T-helper 2 cell treated with Interferon-gamma antibody and Interleukin-4, amounts not matched to agents 5 μg/mL and 100 μg/mL, for 36 hours (primary cell): ENCODE measurements around the gene CDC45.

Experiments used
- DNase-seq: peaks from one replicate; pipeline ENCODE4 v3.0.0; 2021; ENCODE audit warnings: low spot score
- H3K27ac Mint-ChIP-seq: one replicate; pipeline ENCODE4 v1.8.0; 2021; ENCODE audit warnings: mild to moderate bottlenecking, mixed read lengths
- H3K27me3 Mint-ChIP-seq: one replicate; pipeline ENCODE4 v1.8.0; 2021; ENCODE audit warnings: low read depth, mixed read lengths
- H3K36me3 Mint-ChIP-seq: one replicate; pipeline ENCODE4 v1.8.0; 2021; ENCODE audit warnings: low read depth, mixed read lengths
- H3K4me1 Mint-ChIP-seq: one replicate; pipeline ENCODE4 v1.8.0; 2021; ENCODE audit warnings: low read depth, mixed read lengths
- H3K4me3 Mint-ChIP-seq: one replicate; pipeline ENCODE4 v1.8.0; 2022; ENCODE audit warnings: mild to moderate bottlenecking, moderate library complexity, mixed read lengths
- H3K9me3 Mint-ChIP-seq: one replicate; pipeline ENCODE4 v1.8.0; 2021; ENCODE audit warnings: mixed read lengths

Gene CDC45

GRCh38 chr22:19455033-19455432 lies 24.7 kb upstream of the CDC45 start:
- Mint-ChIP-seq H3K9me3 (no peaks in the 10 kb centered on the region), H3K4me1 (no peaks in the 10 kb centered on the region), H3K27me3 (no peaks in the 10 kb centered on the region), H3K4me3 (no peak overlapping the region), H3K36me3 (peaks cover 55% of the 10 kb centered on the region), H3K27ac (no peak overlapping the region)
- no peak for DNase-seq

- Mint-ChIP-seq H3K27me3 (no peaks in the 10 kb centered on the region), H3K36me3 (peaks cover 51% of the 10 kb centered on the region), H3K27ac (no peak overlapping the region), H3K4me3 (no peak overlapping the region), H3K4me1 (no peaks in the 10 kb centered on the region), H3K9me3 (no peaks in the 10 kb centered on the region)
- no peak for DNase-seq
These were observed 23.9 kb upstream of the CDC45 start for GRCh38 chr22:19455585-19456370.

GRCh38 chr22:19456541-19456940 lies 23.2 kb upstream of the CDC45 start:
- Mint-ChIP-seq H3K4me1 (no peaks in the 10 kb centered on the region), H3K27ac (no peak overlapping the region), H3K9me3 (no peaks in the 10 kb centered on the region), H3K27me3 (no peaks in the 10 kb centered on the region), H3K36me3 (peaks cover 53% of the 10 kb centered on the region), H3K4me3 (no peak overlapping the region)
- no peak for DNase-seq

GRCh38 chr22:19457828-19458428 lies 21.8 kb upstream of the CDC45 start:
- no peak overlapping the region for H3K27ac Mint-ChIP-seq
- H3K4me3 Mint-ChIP-seq: no peak overlapping the region
- no peaks in the 10 kb centered on the region for H3K27me3 Mint-ChIP-seq
- no peaks in the 10 kb centered on the region for H3K4me1 Mint-ChIP-seq
- no peak for DNase-seq
- no peaks in the 10 kb centered on the region for H3K9me3 Mint-ChIP-seq
- peaks cover 46% of the 10 kb centered on the region for H3K36me3 Mint-ChIP-seq

GRCh38 chr22:19460036-19460435 lies 19.7 kb upstream of the CDC45 start:
- Mint-ChIP-seq H3K4me1 (peaks cover 2% of the 10 kb centered on the region), H3K27ac (no peak overlapping the region), H3K36me3 (peaks cover 46% of the 10 kb centered on the region), H3K27me3 (no peaks in the 10 kb centered on the region), H3K4me3 (no peak overlapping the region), H3K9me3 (no peaks in the 10 kb centered on the region)
- no peak for DNase-seq

GRCh38 chr22:19461506-19461905 lies 18.2 kb upstream of the CDC45 start:
- Mint-ChIP-seq H3K4me1 (peaks cover 5% of the 10 kb centered on the region), H3K4me3 (no peak overlapping the region), H3K9me3 (no peaks in the 10 kb centered on the region), H3K27me3 (no peaks in the 10 kb centered on the region), H3K36me3 (peaks cover 43% of the 10 kb centered on the region), H3K27ac (no peak overlapping the region)
- DNase-seq: no peak

- Mint-ChIP-seq H3K36me3 (peaks cover 48% of the 10 kb centered on the region), H3K4me1 (peaks cover 5% of the 10 kb centered on the region), H3K9me3 (no peaks in the 10 kb centered on the region), H3K27ac (no peak overlapping the region), H3K4me3 (no peak overlapping the region), H3K27me3 (no peaks in the 10 kb centered on the region)
- no peak for DNase-seq
These were observed 16.7 kb upstream of the CDC45 start for GRCh38 chr22:19463008-19463407.

GRCh38 chr22:19463491-19464469 lies 15.9 kb upstream of the CDC45 start:
- no peaks in the 10 kb centered on the region for H3K9me3 Mint-ChIP-seq
- DNase-seq: no peak
- H3K27ac Mint-ChIP-seq: no peak overlapping the region
- peaks cover 5% of the 10 kb centered on the region for H3K4me1 Mint-ChIP-seq
- peaks cover 54% of the 10 kb centered on the region for H3K36me3 Mint-ChIP-seq
- no peaks in the 10 kb centered on the region for H3K27me3 Mint-ChIP-seq
- H3K4me3 Mint-ChIP-seq: no peak overlapping the region

GRCh38 chr22:19464546-19464945 lies 15.2 kb upstream of the CDC45 start:
- no peak overlapping the region for H3K4me3 Mint-ChIP-seq
- H3K9me3 Mint-ChIP-seq: no peaks in the 10 kb centered on the region
- peaks cover 59% of the 10 kb centered on the region for H3K36me3 Mint-ChIP-seq
- peaks cover 5% of the 10 kb centered on the region for H3K4me1 Mint-ChIP-seq
- no peak for DNase-seq
- H3K27me3 Mint-ChIP-seq: no peaks in the 10 kb centered on the region
- H3K27ac Mint-ChIP-seq: no peak overlapping the region

- H3K36me3 Mint-ChIP-seq: peaks cover 63% of the 10 kb centered on the region
- H3K4me1 Mint-ChIP-seq: peaks cover 5% of the 10 kb centered on the region
- no peak for DNase-seq
- H3K27me3 Mint-ChIP-seq: no peaks in the 10 kb centered on the region
- H3K9me3 Mint-ChIP-seq: no peaks in the 10 kb centered on the region
- H3K27ac Mint-ChIP-seq: no peak overlapping the region
- no peak overlapping the region for H3K4me3 Mint-ChIP-seq
These were observed 14.7 kb upstream of the CDC45 start for GRCh38 chr22:19464975-19465374.

- Mint-ChIP-seq H3K36me3 (peaks cover 63% of the 10 kb centered on the region), H3K27ac (no peak overlapping the region), H3K9me3 (no peaks in the 10 kb centered on the region), H3K27me3 (no peaks in the 10 kb centered on the region), H3K4me3 (no peak overlapping the region), H3K4me1 (peaks cover 5% of the 10 kb centered on the region)
- no peak for DNase-seq
These were observed 13.5 kb upstream of the CDC45 start for GRCh38 chr22:19466126-19466716.

- H3K4me3 Mint-ChIP-seq: no peak overlapping the region
- no peak for DNase-seq
- no peaks in the 10 kb centered on the region for H3K27me3 Mint-ChIP-seq
- peaks cover 68% of the 10 kb centered on the region for H3K36me3 Mint-ChIP-seq
- no peaks in the 10 kb centered on the region for H3K9me3 Mint-ChIP-seq
- peaks cover 5% of the 10 kb centered on the region for H3K4me1 Mint-ChIP-seq
- no peak overlapping the region for H3K27ac Mint-ChIP-seq
These were observed 12.6 kb upstream of the CDC45 start for GRCh38 chr22:19466848-19467752.

GRCh38 chr22:19467912-19468311 lies 11.8 kb upstream of the CDC45 start:
- no peak overlapping the region for H3K27ac Mint-ChIP-seq
- H3K36me3 Mint-ChIP-seq: peaks cover 66% of the 10 kb centered on the region
- H3K4me1 Mint-ChIP-seq: peaks cover 5% of the 10 kb centered on the region
- H3K4me3 Mint-ChIP-seq: no peak overlapping the region
- H3K27me3 Mint-ChIP-seq: no peaks in the 10 kb centered on the region
- no peak for DNase-seq
- no peaks in the 10 kb centered on the region for H3K9me3 Mint-ChIP-seq
